H1 (cell line): ENCODE data around the gene TSHR. TPM values are rescaled to one million over a fixed set of nuclear protein-coding genes. Genes with fewer than 3 reads are reported as not detected.

Source experiments
- CTCF ChIA-PET: fragments of 300-600 bp; sonication (Branson Sonifier 250); formaldehyde crosslinking; loops from one replicate; lab custom pipeline; 2021; ENCODE audit not compliant: partially characterized antibody; lab: Charles Lee
- POLR2A ChIA-PET: fragments of 300-600 bp; sonication (Branson Sonifier 250); formaldehyde crosslinking; loops from one replicate; lab custom pipeline; 2021; ENCODE audit warnings: inconsistent platforms; ENCODE audit not compliant: partially characterized antibody; lab: Charles Lee
- DNase-seq, 2 experiments: peaks; one replicate each; pipeline versions ENCODE4 v3.0.0 to v3.0.0-alpha.2; 2010 to 2022; ENCODE audit warnings: low spot score in 2 of 2, low read depth in 1 of 2, mixed read lengths in 1 of 2
- FAIRE-seq: peaks from 2 replicates; lab custom pipeline; 2011; peaks lifted over from hg19 to GRCh38; lab: Jason Lieb, UNC
- H2AFZ ChIP-seq: 2 replicates; pipeline ENCODE4 v1.8.1; 2012; ENCODE audit warnings: low read length, inconsistent platforms
- H2AK5ac ChIP-seq: 2 replicates; pipeline ENCODE4 v1.6.1; 2013; ENCODE audit warnings: low read depth, low read length
- H2BK120ac ChIP-seq: replicated peaks from 2 replicates; pipeline ENCODE3; 2013; ENCODE audit warnings: low read depth, low read length, inconsistent platforms
- H2BK12ac ChIP-seq: 2 replicates; pipeline ENCODE4 v1.6.1; 2013; ENCODE audit warnings: low read depth, low read length
- H2BK15ac ChIP-seq: 2 replicates; pipeline ENCODE4 v1.6.1; 2013; ENCODE audit warnings: low read length
- H2BK20ac ChIP-seq: 2 replicates; pipeline ENCODE4 v1.6.1; 2013; ENCODE audit warnings: low read length
- H2BK5ac ChIP-seq: 2 replicates; pipeline ENCODE4 v1.6.1; 2013; ENCODE audit warnings: low read depth, low read length
- H3K14ac ChIP-seq: 2 replicates; pipeline ENCODE4 v1.6.1; 2013; ENCODE audit warnings: inconsistent platforms; ENCODE audit not compliant: insufficient read length
- H3K18ac ChIP-seq: 2 replicates; pipeline ENCODE4 v1.6.1; 2013; ENCODE audit warnings: low read length; ENCODE audit errors: extremely low read depth
- H3K23ac ChIP-seq: 2 replicates; pipeline ENCODE4 v1.6.1; 2013; ENCODE audit warnings: inconsistent platforms; ENCODE audit not compliant: insufficient read length
- H3K23me2 ChIP-seq: 2 replicates; pipeline ENCODE4 v1.6.1; 2013; ENCODE audit warnings: low read depth, low read length
- H3K27ac ChIP-seq: 2 replicates; pipeline ENCODE4 v1.6.1; 2011; ENCODE audit warnings: low read depth, low read length, inconsistent platforms
- H3K27me3 ChIP-seq, 4 experiments: replicated peaks in 1 of 4; 1 replicate in 1 of 4; 2 replicates in 3 of 4; pipeline versions ENCODE4 v1.6.1 to v1.8.1; 2011 to 2013; ENCODE audit warnings: low read length in 3 of 4, mild to moderate bottlenecking in 3 of 4, inconsistent platforms in 2 of 4, mixed read lengths in 2 of 4, moderate library complexity in 1 of 4; ENCODE audit not compliant: control insufficient read depth in 3 of 4, insufficient read depth in 3 of 4; ENCODE audit errors: extremely low read depth in 1 of 4
- H3K36me3 ChIP-seq, 4 experiments: 2 replicates each; pipeline versions ENCODE4 v1.6.1 to v1.8.1; 2011 to 2013; ENCODE audit warnings: mild to moderate bottlenecking in 4 of 4, low read length in 3 of 4, moderate library complexity in 2 of 4, control low read depth in 1 of 4, inconsistent platforms in 1 of 4; ENCODE audit not compliant: insufficient read depth in 4 of 4, control insufficient read depth in 2 of 4
- H3K4ac ChIP-seq: replicated peaks from 2 replicates; pipeline ENCODE3; 2013; ENCODE audit warnings: low read length, low read depth, mixed read lengths, inconsistent platforms; ENCODE audit not compliant: insufficient read length
- H3K4me1 ChIP-seq, 4 experiments: replicated peaks in 1 of 4; 1 replicate in 1 of 4; 2 replicates in 3 of 4; pipeline versions ENCODE4 v1.6.1 to v1.8.1; 2011 to 2013; ENCODE audit warnings: low read length in 3 of 4, inconsistent platforms in 2 of 4, mixed read lengths in 1 of 4; ENCODE audit not compliant: insufficient read depth in 4 of 4, control insufficient read depth in 3 of 4
- H3K4me2 ChIP-seq, 2 experiments: 2 replicates each; pipeline versions ENCODE4 v1.6.1 to v1.8.1; 2011 to 2013; ENCODE audit warnings: low read depth in 2 of 2, low read length in 2 of 2, control low read depth in 1 of 2, inconsistent platforms in 1 of 2, mild to moderate bottlenecking in 1 of 2; ENCODE audit not compliant: insufficient read depth in 1 of 2
- H3K4me3 ChIP-seq, 4 experiments: fragments of 200-600, 300-600 bp in 1 of 4; sonication (generic), shearing (Covaris generic), sonication (Bioruptor Twin) in 1 of 4; 2 replicates each; pipeline versions ENCODE4 v1.5.1 to v1.8.1; 2011 to 2016; ENCODE audit warnings: low read length in 4 of 4, low read depth in 3 of 4, control low read depth in 2 of 4, inconsistent platforms in 2 of 4, mild to moderate bottlenecking in 2 of 4, mixed read lengths in 1 of 4, moderate library complexity in 1 of 4; ENCODE audit not compliant: insufficient read depth in 2 of 4; ENCODE audit errors: extremely low read depth in 1 of 4
- H3K56ac ChIP-seq: replicated peaks from 2 replicates; pipeline ENCODE3; 2013; ENCODE audit warnings: low read depth, mild to moderate bottlenecking, mixed read lengths, low read length, inconsistent platforms; ENCODE audit not compliant: insufficient read length
- H3K79me1 ChIP-seq: 2 replicates; pipeline ENCODE4 v1.6.1; 2013; ENCODE audit warnings: low read depth, low read length, control low read depth
- H3K79me2 ChIP-seq, 2 experiments: 2 replicates each; pipeline versions ENCODE4 v1.6.1 to v1.8.1; 2012 to 2013; ENCODE audit warnings: low read length in 2 of 2, mild to moderate bottlenecking in 2 of 2, inconsistent platforms in 1 of 2; ENCODE audit not compliant: insufficient read depth in 2 of 2, control insufficient read depth in 1 of 2
- H3K9ac ChIP-seq, 4 experiments: replicated peaks in 1 of 4; 1 replicate in 1 of 4; 2 replicates in 3 of 4; pipeline versions ENCODE4 v1.6.1 to v1.8.1; 2011 to 2013; ENCODE audit warnings: low read depth in 3 of 4, low read length in 3 of 4, control low read depth in 2 of 4, mild to moderate bottlenecking in 2 of 4, moderate library complexity in 2 of 4, inconsistent platforms in 1 of 4; ENCODE audit errors: extremely low read depth in 1 of 4
- H3K9me3 ChIP-seq, 2 experiments: 2 replicates each; pipeline versions ENCODE4 v1.6.1 to v1.8.1; 2012 to 2013; ENCODE audit warnings: mild to moderate bottlenecking in 2 of 2, moderate library complexity in 2 of 2, control low read depth in 1 of 2, inconsistent platforms in 1 of 2, low read depth in 1 of 2, low read length in 1 of 2, mixed read lengths in 1 of 2; ENCODE audit not compliant: insufficient read depth in 2 of 2
- H4K20me1 ChIP-seq, 2 experiments: replicated peaks in 1 of 2; 2 replicates each; pipeline versions ENCODE3 to v1.8.1; 2011 to 2013; ENCODE audit warnings: inconsistent platforms in 2 of 2, low read length in 2 of 2, mild to moderate bottlenecking in 1 of 2; ENCODE audit not compliant: insufficient read depth in 2 of 2, control insufficient read depth in 1 of 2
- H4K5ac ChIP-seq: 2 replicates; pipeline ENCODE4 v1.6.1; 2013; ENCODE audit warnings: low read length, low read depth, mixed read lengths, inconsistent platforms; ENCODE audit not compliant: insufficient read length
- H4K8ac ChIP-seq: 2 replicates; pipeline ENCODE4 v1.8.0; 2013; ENCODE audit warnings: mild to moderate bottlenecking, moderate library complexity, low read length, inconsistent platforms; ENCODE audit not compliant: insufficient read depth; ENCODE audit errors: extremely low read depth
- H4K91ac ChIP-seq: replicated peaks from 2 replicates; pipeline ENCODE3; 2013; ENCODE audit warnings: low read length, mixed read lengths, inconsistent platforms; ENCODE audit not compliant: insufficient read length
- ASH2L ChIP-seq: fragments of 200-600, 300-600 bp; sonication (generic); IDR thresholded peaks from one replicate; pipeline ENCODE4 v1.7.1; 2017; ENCODE audit warnings: low read length
- KDM5A ChIP-seq: fragments of 200-600 bp; IDR thresholded peaks from 2 replicates; pipeline ENCODE4 v1.7.1; 2012; ENCODE audit warnings: mild to moderate bottlenecking, low read length, inconsistent platforms, mixed read lengths
- SIN3A ChIP-seq, 2 experiments: IDR thresholded peaks in 1 of 2; conservative IDR thresholded peaks in 1 of 2; 2 replicates each; pipeline ENCODE4 v1.6.1; 2011 to 2012; ENCODE audit warnings: low read length in 2 of 2, improper control_type of control experiment in 1 of 2, low read depth in 1 of 2, mild to moderate bottlenecking in 1 of 2
- SUZ12 ChIP-seq: fragments of 200-600 bp; sonication (generic); IDR thresholded peaks from 2 replicates; pipeline ENCODE4 v1.6.1; 2012; ENCODE audit warnings: mild to moderate bottlenecking, inconsistent platforms, low read length, moderate library complexity, mixed read lengths
- WGBS, 2 experiments: shearing (Covaris generic) in 1 of 2; methylation state at CpG; one replicate each; pipeline versions ENCODE4 v1.1.6 to v1.1.7; 2013 to 2015; ENCODE audit warnings: low lambda C conversion rate in 2 of 2, mixed read lengths in 2 of 2, inconsistent platforms in 1 of 2, low coverage in 1 of 2, missing lambda C conversion rate in 1 of 2; ENCODE audit not compliant: insufficient replicate concordance in 2 of 2, insufficient coverage in 1 of 2, insufficient read length in 1 of 2; ENCODE audit errors: extremely low coverage in 1 of 2, missing lambda C conversion rate in 1 of 2; 5-methylcytosine and 5-hydroxymethylcytosine counted together
- polyA plus RNA-seq, 7 experiments: library from polyadenylated mRNA; depleted of rRNA in 3 of 7; stranded (reverse) in 5 of 7; unstranded in 2 of 7; fragments of >200 nt in 5 of 7; fragments of 200-250 nt in 2 of 7; gene quantifications; 1 replicate in 5 of 7; 2 replicates in 1 of 7; 4 replicates in 1 of 7; pipeline versions ENCODE4 v1.2.1 to v1.2.3, GENCODE V29; 2011 to 2013; ENCODE audit warnings: missing spikeins in 2 of 7, mixed read lengths in 2 of 7
- total RNA-seq: library from RNA; stranded (reverse); fragmentation: NEBNext Ultra II Directional; extraction: Animal tissue kit (Norgen Biotek cat#: 25700); gene quantifications from 2 replicates; pipeline ENCODE4 v1.2.1, GENCODE V29; 2021
- TF ChIP-seq, protein P1 (sequence below): IDR thresholded peaks from 2 replicates; pipeline ENCODE4 v1.6.1; 2012; ENCODE audit warnings: inconsistent platforms
- TF ChIP-seq, protein P2 (sequence below), 3 experiments: IDR thresholded peaks; 1 replicate in 2 of 3; 2 replicates in 1 of 3; pipeline versions ENCODE4 v1.5.1 to v1.6.1; 2011; ENCODE audit warnings: low read length in 3 of 3, mild to moderate bottlenecking in 3 of 3, inconsistent platforms in 2 of 3, low read depth in 1 of 3, moderate library complexity in 1 of 3; ENCODE audit not compliant: insufficient read depth in 1 of 3; ENCODE audit errors: control extremely low read depth in 1 of 3
- TF ChIP-seq, protein P3 (sequence below): IDR thresholded peaks from 2 replicates; pipeline ENCODE4 v1.6.1; 2012; ENCODE audit warnings: inconsistent platforms

Gene TSHR
- total and polyA plus RNA-seq, 2 of the 8 experiments (the other 6 are each of a cell fraction or from before 2014, with no cell fraction given): 0.27 TPM; not detected in 1

DNA sequence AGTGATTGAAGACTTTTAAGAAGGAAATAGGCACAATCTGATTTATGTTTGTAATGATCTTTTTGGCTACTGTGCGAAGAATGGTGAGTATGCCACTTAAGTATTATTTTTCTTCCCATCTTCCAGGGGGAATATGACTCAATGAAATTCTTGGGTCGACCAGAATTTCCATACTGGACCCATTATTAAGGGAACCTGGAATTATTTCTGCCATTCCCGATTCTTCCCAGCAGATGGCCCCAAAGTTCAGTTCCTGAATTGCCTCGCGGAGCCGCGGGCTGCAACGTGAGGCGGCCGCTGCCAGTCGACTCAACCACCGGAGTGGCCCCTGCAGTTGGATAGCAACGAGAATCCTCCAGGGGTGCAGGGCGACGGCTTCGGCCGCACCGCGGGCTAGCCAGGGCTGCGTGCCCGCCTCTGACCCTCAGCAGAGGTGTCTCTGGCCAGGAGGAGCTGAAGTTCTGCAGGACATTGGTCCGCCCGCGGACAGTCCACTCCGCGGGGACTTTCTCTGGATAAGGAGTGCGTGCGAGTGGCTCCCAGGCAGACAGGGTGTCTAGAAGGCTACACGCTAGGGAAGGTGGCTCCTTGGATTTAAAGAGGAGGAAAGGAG lies 628 bp upstream of the TSHR start:
- Histone ChIP-seq H2BK20ac (no peak overlapping the region), H4K5ac (no peak overlapping the region), H3K79me1 (no peaks in the 10 kb centered on the region), H2BK5ac (no peak overlapping the region), H3K27ac (no peak overlapping the region), H3K18ac (no peak overlapping the region), H3K23ac (no peak overlapping the region), H3K56ac (peak overlapping the region; percentile 64), H4K20me1 (no peaks in the 10 kb centered on the region), H2BK15ac (no peak overlapping the region), H4K8ac (peak overlapping the region; percentile 28; the same call in 1 of the 2 replicates), H2AK5ac (no peak overlapping the region), H3K4me1 (peaks cover 0 to 6% (median under 1%) of the 10 kb centered on the region in 4 experiments; a peak in 2 of 7 replicates), H3K4me3 (peak overlapping the region; percentile 18 to 77 (median 64); a peak in 7 of 8 replicates), H3K27me3 (peaks cover 2 to 9% (median 6%) of the 10 kb centered on the region in 4 experiments; a peak in 5 of 7 replicates), H3K9me3 (no peaks in the 10 kb centered on the region), H2AFZ (no peak overlapping the region; the same call in 1 of the 2 replicates), H2BK12ac (no peak overlapping the region), H2BK120ac (no peak overlapping the region), H3K4me2 (peak overlapping the region; percentile 62 to 100), H3K14ac (no peak overlapping the region), H3K79me2 (no peaks in the 10 kb centered on the region), H3K23me2 (peaks cover 2% of the 10 kb centered on the region; the same call in 1 of the 2 replicates), H3K4ac (no peak overlapping the region), H4K91ac (no peak overlapping the region), H3K36me3 (no peaks in the 10 kb centered on the region), H3K9ac (no peak overlapping the region; a peak in 1 of 7 replicates)
- FAIRE-seq (peak; percentile 48), DNase-seq (peak; percentile 38 to 89)
- POLR2A ChIA-PET: interaction anchor here (1.1 kb wide), 1 partner anchor 13 kb away, joined by 3 read pairs; the partner anchor contains the start of gene CEP128
- 1% methylated on average over 23 of the region's 29 CpGs; no CpG with 5 or more reads in 1 of the 2 experiments for WGBS, 2 experiments
- CTCF ChIA-PET: interaction anchor here (0.6 to 5.1 kb wide), 17 partner anchors 8 to 554 kb away, joined by 3 to 64 read pairs (median 5); no protein-coding TSS in a partner anchor
- 0 out of 2 replicates have a peak, but pooled peaks have one; percentile 35 for TF ChIP-seq SUZ12
- peak; percentile 91 for TF ChIP-seq ASH2L
- TF ChIP-seq KDM5A: no peak
- TF ChIP-seq, protein P1, sequence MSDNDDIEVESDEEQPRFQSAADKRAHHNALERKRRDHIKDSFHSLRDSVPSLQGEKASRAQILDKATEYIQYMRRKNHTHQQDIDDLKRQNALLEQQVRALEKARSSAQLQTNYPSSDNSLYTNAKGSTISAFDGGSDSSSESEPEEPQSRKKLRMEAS: peak; percentile 76
- peak in 1 of 2 experiments; percentile 66; a peak in 1 of 4 replicates for TF ChIP-seq SIN3A (conservative IDR thresholded peaks at IDR 0.05 in 1 of 2, IDR thresholded peaks at IDR 0.05 in 1 of 2; ENCODE audit: low read depth in 1 of 2, low read length in 2 of 2)
- TF ChIP-seq, protein P2, sequence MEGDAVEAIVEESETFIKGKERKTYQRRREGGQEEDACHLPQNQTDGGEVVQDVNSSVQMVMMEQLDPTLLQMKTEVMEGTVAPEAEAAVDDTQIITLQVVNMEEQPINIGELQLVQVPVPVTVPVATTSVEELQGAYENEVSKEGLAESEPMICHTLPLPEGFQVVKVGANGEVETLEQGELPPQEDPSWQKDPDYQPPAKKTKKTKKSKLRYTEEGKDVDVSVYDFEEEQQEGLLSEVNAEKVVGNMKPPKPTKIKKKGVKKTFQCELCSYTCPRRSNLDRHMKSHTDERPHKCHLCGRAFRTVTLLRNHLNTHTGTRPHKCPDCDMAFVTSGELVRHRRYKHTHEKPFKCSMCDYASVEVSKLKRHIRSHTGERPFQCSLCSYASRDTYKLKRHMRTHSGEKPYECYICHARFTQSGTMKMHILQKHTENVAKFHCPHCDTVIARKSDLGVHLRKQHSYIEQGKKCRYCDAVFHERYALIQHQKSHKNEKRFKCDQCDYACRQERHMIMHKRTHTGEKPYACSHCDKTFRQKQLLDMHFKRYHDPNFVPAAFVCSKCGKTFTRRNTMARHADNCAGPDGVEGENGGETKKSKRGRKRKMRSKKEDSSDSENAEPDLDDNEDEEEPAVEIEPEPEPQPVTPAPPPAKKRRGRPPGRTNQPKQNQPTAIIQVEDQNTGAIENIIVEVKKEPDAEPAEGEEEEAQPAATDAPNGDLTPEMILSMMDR (IDR thresholded peaks at IDR 0.05; ENCODE audit: control extremely low read depth in 1 of 3, insufficient read depth in 1 of 3, low read depth in 1 of 3, low read length in 3 of 3): peak; percentile 53 to 84 (median 69)
- TF ChIP-seq, protein P3, sequence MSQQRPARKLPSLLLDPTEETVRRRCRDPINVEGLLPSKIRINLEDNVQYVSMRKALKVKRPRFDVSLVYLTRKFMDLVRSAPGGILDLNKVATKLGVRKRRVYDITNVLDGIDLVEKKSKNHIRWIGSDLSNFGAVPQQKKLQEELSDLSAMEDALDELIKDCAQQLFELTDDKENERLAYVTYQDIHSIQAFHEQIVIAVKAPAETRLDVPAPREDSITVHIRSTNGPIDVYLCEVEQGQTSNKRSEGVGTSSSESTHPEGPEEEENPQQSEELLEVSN: peak; percentile 58
